ENCODE measurements around the gene TOX2.

- TF ChIP-seq POLR2A (IDR thresholded peaks at IDR 0.05; ENCODE audit: extremely low read depth, insufficient read length): no peak
- TF ChIP-seq, protein P1, sequence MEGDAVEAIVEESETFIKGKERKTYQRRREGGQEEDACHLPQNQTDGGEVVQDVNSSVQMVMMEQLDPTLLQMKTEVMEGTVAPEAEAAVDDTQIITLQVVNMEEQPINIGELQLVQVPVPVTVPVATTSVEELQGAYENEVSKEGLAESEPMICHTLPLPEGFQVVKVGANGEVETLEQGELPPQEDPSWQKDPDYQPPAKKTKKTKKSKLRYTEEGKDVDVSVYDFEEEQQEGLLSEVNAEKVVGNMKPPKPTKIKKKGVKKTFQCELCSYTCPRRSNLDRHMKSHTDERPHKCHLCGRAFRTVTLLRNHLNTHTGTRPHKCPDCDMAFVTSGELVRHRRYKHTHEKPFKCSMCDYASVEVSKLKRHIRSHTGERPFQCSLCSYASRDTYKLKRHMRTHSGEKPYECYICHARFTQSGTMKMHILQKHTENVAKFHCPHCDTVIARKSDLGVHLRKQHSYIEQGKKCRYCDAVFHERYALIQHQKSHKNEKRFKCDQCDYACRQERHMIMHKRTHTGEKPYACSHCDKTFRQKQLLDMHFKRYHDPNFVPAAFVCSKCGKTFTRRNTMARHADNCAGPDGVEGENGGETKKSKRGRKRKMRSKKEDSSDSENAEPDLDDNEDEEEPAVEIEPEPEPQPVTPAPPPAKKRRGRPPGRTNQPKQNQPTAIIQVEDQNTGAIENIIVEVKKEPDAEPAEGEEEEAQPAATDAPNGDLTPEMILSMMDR (IDR thresholded peaks at IDR 0.05; ENCODE audit: low read depth, low read length): no peak
- TF ChIP-seq MYC (IDR thresholded peaks at IDR 0.05; ENCODE audit: low read depth, low read length): no peak
Observed at GRCh38 chr20:44102582-44102981, 187.9 kb downstream of the TOX2 start.
